ENCODE data around the gene DEPDC5. TPM values are rescaled to one million over a fixed set of nuclear protein-coding genes. Genes with fewer than 3 reads are reported as not detected.
"Not testable (repeated sequence)": the region's sequence is repeated elsewhere in the genome, so short reads cannot be mapped to it uniquely, and the experiment has no call there.

DEPDC5 gene
- total RNA-seq, 6 experiments from 2014 or later, result 9.7 to 14.3 (median 12.5) TPM

- Mint-ChIP-seq H3K4me3 (peak overlapping the region; percentile 95), H3K4me1 (ENCODE audit: low read depth) (peaks cover 45% of the 10 kb centered on the region), H3K36me3 (ENCODE audit: low read depth) (no peaks in the 10 kb centered on the region), H3K9me3 (no peaks in the 10 kb centered on the region), H3K27ac (peak overlapping the region; percentile 100), H3K27me3 (ENCODE audit: insufficient read depth) (peaks cover 3% of the 10 kb centered on the region; the same call in 1 of the 2 replicates)
- TF ChIP-seq CTCF (IDR thresholded peaks at IDR 0.05), result peak; percentile 11; the same call in 1 of the 2 replicates
- DNase-seq, result peak; percentile 9
Observed at GRCh38 chr22:31753005-31753633, 700 bp upstream of the DEPDC5 start.

- peak overlapping the region; percentile 100 for H3K27ac Mint-ChIP-seq
- H3K4me3 Mint-ChIP-seq, result peak overlapping the region; percentile 95
- no peaks in the 10 kb centered on the region for H3K36me3 Mint-ChIP-seq (ENCODE audit: low read depth)
- peak; percentile 6 for DNase-seq
- no peaks in the 10 kb centered on the region for H3K9me3 Mint-ChIP-seq
- H3K4me1 Mint-ChIP-seq (ENCODE audit: low read depth), result peaks cover 36% of the 10 kb centered on the region
- peaks cover 3% of the 10 kb centered on the region; the same call in 1 of the 2 replicates for H3K27me3 Mint-ChIP-seq (ENCODE audit: insufficient read depth)
- TF ChIP-seq CTCF (IDR thresholded peaks at IDR 0.05), result no peak
Observed at GRCh38 chr22:31754813-31755212, 994 bp downstream of the DEPDC5 start.

GRCh38 chr22:31757265-31757664, 3.4 kb downstream of the DEPDC5 start:
- no peak for DNase-seq
- H3K4me1 Mint-ChIP-seq (ENCODE audit: low read depth), result peaks cover 28% of the 10 kb centered on the region
- H3K9me3 Mint-ChIP-seq, result no peaks in the 10 kb centered on the region
- H3K27ac Mint-ChIP-seq, result no peak overlapping the region
- no peak overlapping the region for H3K4me3 Mint-ChIP-seq
- H3K36me3 Mint-ChIP-seq (ENCODE audit: low read depth), result peaks cover 5% of the 10 kb centered on the region; the same call in 1 of the 2 replicates
- no peak for TF ChIP-seq CTCF (IDR thresholded peaks at IDR 0.05)
- H3K27me3 Mint-ChIP-seq (ENCODE audit: insufficient read depth), result peaks cover 3% of the 10 kb centered on the region; the same call in 1 of the 2 replicates

GRCh38 chr22:31758860-31759259, 5.0 kb downstream of the DEPDC5 start:
- H3K4me1 Mint-ChIP-seq (ENCODE audit: low read depth), result peaks cover 15% of the 10 kb centered on the region
- not testable (repeated sequence) for H3K27me3 Mint-ChIP-seq (ENCODE audit: insufficient read depth); DNase-seq; H3K36me3 Mint-ChIP-seq (ENCODE audit: low read depth); H3K4me3 Mint-ChIP-seq; H3K27ac Mint-ChIP-seq; H3K9me3 Mint-ChIP-seq

GRCh38 chr22:31764785-31765184, 11.0 kb downstream of the DEPDC5 start:
- H3K36me3 Mint-ChIP-seq (ENCODE audit: low read depth), result peaks cover 18% of the 10 kb centered on the region
- no peak for TF ChIP-seq CTCF (IDR thresholded peaks at IDR 0.05)
- no peaks in the 10 kb centered on the region for H3K27me3 Mint-ChIP-seq (ENCODE audit: insufficient read depth)
- no peaks in the 10 kb centered on the region for H3K4me1 Mint-ChIP-seq (ENCODE audit: low read depth)
- no peak overlapping the region for H3K4me3 Mint-ChIP-seq
- no peak for DNase-seq
- no peak overlapping the region for H3K27ac Mint-ChIP-seq
- H3K9me3 Mint-ChIP-seq, result no peaks in the 10 kb centered on the region

GRCh38 chr22:31768422-31769059, 14.7 kb downstream of the DEPDC5 start:
- Mint-ChIP-seq H3K4me1 (ENCODE audit: low read depth) (no peaks in the 10 kb centered on the region), H3K27ac (no peak overlapping the region), H3K36me3 (ENCODE audit: low read depth) (peaks cover 13% of the 10 kb centered on the region), H3K4me3 (no peak overlapping the region), H3K9me3 (no peaks in the 10 kb centered on the region), H3K27me3 (ENCODE audit: insufficient read depth) (no peaks in the 10 kb centered on the region)
- TF ChIP-seq CTCF (IDR thresholded peaks at IDR 0.05), result no peak
- DNase-seq, result no peak
